SIG-M5 treated with dmso at 0.1 percent for 504 hours (cell line): Measurements from ENCODE around the gene MACC1.

Experiments
- DNase-seq: peaks from one replicate; lab custom pipeline; 2025; ENCODE audit not compliant: unreplicated experiment; lab: John Stamatoyannopoulos, UW

MACC1 gene

DNA sequence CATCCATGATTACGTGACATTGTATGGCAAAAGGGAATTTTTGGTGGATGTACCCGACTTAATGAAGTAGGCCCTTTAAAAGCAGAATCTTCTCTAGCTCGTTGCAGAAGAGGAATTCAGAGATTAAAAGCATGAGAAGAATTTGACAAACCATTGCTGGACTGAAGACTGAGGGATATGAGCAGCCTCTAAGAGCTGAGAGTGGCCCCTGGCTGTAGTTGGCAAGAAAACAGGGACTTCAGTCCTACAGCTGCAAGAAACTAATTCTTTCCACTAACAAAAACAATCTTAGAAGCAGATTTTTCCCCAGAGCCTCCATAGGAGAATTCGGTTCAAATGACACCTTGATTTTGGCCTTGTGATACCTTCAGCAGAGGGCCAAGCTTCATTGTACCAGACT, 34.1 kb downstream of the MACC1 start:
- DNase-seq, result no peak

GRCh38 chr7:20176578-20177242, 40.5 kb downstream of the MACC1 start:
- DNase-seq, result no peak

DNA sequence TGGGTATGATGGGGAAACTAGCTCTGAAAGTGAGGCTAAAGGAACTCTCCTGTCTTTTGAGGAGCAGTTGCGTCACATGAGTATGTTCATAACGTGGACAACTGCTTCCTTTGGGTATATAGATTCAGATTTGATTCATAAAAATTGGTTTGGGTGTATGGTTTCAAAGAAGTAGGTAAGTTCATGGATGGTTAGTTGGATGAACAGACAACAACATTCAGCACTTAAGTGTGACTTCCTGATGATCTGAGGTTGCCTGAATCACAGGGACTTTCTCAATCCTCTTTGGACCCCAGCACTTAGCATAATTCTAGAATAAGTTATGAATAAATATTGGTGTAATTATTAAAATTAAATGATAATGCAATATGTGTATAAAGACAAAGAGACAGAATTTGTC, 43.4 kb downstream of the MACC1 start:
- no peak for DNase-seq

- DNase-seq, result peak; percentile 11
These were observed 44.3 kb downstream of the MACC1 start for GRCh38 chr7:20172736-20173334.

DNA sequence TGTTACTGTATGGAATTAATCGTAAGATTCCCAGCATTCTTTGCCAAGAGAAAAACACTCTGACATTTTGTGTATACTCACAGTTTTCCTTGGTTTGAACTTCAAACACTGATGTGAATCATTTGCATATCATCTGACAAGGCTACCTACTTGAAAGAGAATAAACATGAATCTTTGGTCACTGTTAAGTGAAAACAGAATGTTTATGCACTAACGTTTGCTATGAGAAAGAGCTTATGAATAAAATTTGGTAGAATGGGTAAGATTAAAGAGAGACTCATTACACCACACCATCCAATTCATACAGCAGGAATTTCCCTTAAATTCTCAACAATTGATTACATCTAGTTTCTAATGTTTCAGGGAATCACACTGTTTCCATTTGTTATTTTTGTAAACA, 46.6 kb downstream of the MACC1 start:
- DNase-seq, result no peak

DNA sequence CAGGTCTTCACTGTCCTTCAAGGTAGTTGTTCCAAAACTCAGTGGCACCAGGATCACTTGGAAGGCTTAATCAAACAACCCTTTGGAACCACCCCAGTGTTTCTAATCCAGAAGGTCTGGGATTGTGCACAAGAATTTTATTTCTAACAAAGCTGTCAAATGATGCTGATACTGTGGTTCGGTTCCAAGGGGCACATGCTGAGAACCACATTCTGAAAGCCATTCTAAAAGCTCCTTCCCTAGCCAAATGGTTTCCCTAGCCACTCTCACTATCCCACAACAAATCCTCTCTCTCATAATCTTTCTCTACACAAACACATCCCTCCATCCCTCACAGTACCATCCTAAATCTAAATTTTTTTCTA, 52.1 kb downstream of the MACC1 start:
- no peak for DNase-seq

DNA sequence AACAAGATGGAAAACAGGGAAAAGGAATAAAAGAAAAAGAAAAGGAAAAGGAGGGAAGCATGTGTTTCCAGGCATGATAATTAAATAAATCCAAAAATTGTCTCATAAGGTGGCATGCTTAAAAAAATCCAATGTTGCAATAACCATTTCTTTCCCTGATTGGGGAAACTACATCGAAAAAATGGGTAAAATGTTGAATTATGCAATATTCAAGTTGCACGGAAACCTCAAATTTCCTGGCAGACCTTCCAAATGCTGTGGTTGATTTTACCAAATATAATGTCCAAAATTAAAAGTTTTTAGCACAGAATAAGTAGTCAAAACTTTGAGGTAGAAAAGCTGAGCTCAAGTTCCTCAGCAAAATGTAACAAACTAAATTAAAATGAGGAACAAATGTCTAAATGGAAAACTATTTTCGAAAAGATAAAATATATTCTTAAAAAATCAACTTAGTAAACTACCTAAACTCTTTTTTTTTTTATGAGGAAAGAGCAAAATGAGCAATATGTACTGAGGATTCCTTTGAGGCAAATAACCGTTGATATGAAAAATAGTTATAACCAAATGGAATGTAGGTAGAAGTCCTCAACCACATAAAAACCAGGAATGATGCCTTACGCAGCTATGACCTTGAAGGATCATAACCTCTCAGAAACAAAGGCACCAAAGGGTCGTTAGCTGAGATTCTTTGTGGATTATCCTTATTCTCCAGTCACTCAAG, 52.6 kb downstream of the MACC1 start:
- peak; percentile 3 for DNase-seq

DNA sequence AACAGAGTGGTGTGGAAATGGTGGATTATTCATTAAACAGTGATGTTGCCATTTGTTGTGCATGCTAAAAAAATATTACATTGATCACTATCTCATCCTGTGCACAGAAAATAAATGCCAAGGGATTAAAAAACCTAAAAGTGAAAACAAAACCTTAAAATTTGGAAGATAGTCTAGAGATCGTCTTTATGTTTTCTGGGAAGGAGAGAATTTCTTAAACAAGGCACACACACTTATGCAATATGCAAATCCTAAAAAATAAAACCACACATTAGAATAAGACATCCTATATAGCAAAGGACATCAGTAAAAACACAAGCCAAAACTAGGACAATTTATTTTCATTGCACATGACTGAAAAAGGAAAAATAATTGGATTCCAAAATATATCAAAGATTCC, 54.5 kb downstream of the MACC1 start:
- DNase-seq, result no peak

- no peak for DNase-seq
These were observed 57.9 kb downstream of the MACC1 start for GRCh38 chr7:20159226-20159747.

- DNase-seq, result no peak
These were observed 58.5 kb downstream of the MACC1 start for GRCh38 chr7:20158684-20159083.

- no peak for DNase-seq
These were observed 59.7 kb downstream of the MACC1 start for GRCh38 chr7:20157456-20157855.

- DNase-seq, result no peak
These were observed 63.2 kb downstream of the MACC1 start for GRCh38 chr7:20153999-20154398.

GRCh38 chr7:20153567-20153966, 63.6 kb downstream of the MACC1 start:
- no peak for DNase-seq

GRCh38 chr7:20152511-20152910, 64.7 kb downstream of the MACC1 start:
- DNase-seq, result no peak

DNA sequence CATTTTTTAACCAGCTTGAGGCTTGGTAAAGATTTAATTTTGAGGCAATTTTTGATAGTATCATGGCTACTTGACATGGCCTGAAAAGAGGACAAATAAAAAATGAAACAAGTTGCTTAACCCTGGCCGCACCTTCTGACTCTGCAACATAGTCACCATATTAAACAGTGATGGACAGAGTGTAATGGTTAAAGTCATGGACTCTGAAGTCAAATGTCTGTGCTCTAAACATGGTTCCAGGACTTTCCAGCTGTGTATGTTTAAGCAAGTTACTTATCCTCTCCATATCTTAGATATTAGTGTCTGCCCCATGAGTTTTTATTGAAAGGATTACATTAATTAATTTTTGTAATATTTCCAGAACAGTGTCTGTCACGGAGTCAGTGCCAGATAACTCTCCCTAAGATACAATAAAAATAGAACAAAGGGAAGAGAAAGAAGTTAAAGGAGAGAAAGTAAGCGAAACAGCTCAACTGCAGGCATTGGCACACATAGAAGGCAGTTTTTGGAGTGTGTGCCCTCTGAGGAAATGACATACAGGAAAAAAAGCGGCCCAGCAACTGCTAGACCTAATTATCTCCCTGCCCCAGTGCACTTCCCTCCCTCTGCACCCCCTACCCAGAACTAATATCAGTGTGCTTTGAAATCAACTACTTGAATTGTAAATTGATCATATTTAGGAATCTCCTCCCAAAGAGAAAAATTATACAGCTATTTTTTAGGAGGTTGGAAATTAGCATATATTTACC, 65.3 kb downstream of the MACC1 start:
- DNase-seq, result no peak

- no peak for DNase-seq
These were observed 70.7 kb downstream of the MACC1 start for GRCh38 chr7:20146451-20146850.

DNA sequence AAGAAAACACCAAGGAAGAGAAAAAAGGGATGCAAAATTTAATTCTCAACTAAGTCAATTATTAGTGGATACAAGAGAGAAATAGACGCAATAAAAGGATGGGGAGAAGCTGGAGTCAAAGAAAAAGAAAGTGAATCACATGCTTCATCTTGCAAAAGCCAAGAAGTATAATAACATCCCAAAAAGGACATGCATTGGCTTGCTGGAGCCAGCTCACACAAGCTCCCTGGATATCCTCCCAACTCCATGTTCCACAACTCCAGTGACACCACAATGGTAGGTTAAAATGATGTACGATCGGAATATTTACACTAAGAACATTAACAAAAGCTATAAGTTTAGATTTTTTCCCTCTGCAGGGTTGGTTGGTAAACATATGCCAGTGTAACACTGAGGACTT, 72.4 kb downstream of the MACC1 start:
- DNase-seq, result no peak

GRCh38 chr7:20141666-20142065, 75.5 kb downstream of the MACC1 start:
- no peak for DNase-seq

DNA sequence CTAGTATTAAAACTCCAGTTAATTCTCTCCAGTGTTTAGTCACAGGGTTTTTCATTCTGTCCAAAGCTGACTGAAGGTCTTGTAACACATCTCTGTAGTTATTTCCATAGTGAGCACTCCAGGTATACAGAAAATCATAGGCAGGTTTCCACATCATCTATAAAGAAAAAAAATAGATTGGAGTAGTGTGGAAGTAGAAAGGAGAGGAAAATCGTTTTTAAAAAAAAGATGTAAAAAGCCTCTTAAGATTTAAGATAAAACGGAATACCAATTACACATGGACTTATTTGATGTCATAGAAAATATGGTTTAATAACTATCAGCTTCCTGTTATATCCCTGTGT, 76.2 kb downstream of the MACC1 start:
- no peak for DNase-seq

DNA sequence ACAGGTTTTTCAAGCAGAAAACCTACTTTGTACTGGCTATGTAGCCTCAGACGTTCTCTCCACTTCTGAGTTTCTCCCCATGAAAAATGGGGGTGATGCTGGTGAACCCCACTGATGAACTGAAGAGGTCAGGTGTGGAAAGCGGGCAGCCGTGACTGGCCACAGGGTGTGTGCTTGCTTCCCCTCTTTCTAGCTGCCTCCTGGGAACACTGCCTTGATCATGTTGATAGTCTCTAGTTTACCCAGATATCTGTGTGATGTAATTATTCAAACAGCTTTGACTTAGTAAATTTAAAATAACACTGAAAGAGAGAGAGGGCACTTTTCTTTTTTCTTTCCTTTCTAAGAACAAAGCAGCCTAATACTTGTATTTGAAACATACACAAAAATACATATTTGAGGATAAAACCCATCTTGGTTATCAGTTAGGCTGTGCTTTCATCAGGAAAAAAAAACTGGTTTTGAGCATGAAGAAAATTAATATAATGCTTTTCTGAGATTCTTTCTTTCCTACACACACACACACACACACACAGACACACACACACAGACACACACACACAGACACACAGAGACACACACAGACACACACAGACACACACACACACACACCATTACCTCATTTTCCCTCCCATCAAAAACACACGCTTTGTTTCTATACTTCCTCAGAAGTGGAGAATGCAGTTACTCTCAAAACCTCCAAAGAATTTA, 76.7 kb downstream of the MACC1 start:
- DNase-seq, result no peak

DNA sequence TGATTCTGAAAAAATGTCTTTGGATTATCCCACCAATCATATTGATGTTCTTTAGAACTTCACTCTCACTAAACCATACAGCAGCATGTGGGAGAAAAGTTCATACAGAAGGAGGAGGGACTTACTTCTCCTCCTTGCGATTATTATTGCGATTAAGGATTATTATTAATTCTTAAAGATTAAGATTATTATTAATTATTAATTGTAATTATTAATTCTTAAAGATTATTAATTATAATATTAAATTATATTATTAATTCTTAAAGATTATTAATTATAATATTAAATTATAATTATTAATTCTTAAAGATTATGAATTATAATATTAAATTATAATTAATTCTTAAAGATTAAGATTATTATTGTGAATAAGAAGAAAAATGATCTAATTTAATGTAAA, 80.5 kb downstream of the MACC1 start:
- no peak for DNase-seq
